Fibroblast of mammary gland (primary cell): Measurements from ENCODE around the gene SIGLEC8.
"Not testable (repeated sequence)": the region's sequence is repeated elsewhere in the genome, so short reads cannot be mapped to it uniquely, and the experiment has no call there.

Experiments
- DNase-seq: peaks from one replicate; pipeline ENCODE4 v3.0.0-alpha.2; 2010; ENCODE audit warnings: low read depth
- H3K4me3 ChIP-seq: 2 replicates; pipeline ENCODE4 v1.5.1; 2011; ENCODE audit warnings: low read depth, mild to moderate bottlenecking, low read length, moderate library complexity; ENCODE audit not compliant: control insufficient read depth
- TF ChIP-seq, protein P1 (sequence below): conservative IDR thresholded peaks from 2 replicates; pipeline ENCODE4 v1.5.1; 2011; ENCODE audit warnings: low read depth, low read length, inconsistent platforms; ENCODE audit not compliant: control insufficient read depth, insufficient read depth

SIGLEC8 gene

DNA sequence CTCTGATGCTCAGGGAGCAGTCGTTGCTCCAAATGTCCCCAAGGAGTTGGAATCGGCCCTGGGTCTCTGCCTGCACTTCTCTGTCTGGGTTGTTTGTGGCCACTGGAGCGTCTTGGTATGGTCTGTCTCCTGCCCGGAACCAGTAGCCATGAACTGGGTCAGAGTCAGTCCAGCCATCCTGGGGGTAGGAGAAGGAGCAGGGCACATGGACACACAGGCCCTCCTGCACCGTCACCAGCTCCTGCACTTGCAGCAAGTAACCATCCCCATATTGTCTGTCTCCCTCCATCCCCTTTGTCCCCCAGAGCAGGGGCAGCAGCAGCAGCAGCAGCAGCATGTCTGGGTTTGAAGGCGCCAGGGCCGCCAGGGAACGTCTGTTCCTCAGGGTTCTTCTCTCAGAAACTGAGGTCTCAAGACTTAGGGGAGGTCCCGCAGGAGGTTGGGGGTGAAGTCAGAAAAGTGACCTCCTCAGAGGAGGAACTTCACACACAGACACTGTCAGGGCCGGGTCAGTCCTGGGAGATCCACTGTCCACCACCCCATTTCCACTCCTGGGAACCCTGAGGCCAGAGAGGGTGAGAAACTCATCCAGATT is at the start of gene SIGLEC8:
TSS of gene SIGLEC8 (minus strand) at position 404 of the 595 bp plus-strand sequence. CDS start at position 337, 67 bp downstream.
- H3K4me3 ChIP-seq, result no peak within 1 kb of the TSS
- no peak for DNase-seq
- TF ChIP-seq, protein P1, sequence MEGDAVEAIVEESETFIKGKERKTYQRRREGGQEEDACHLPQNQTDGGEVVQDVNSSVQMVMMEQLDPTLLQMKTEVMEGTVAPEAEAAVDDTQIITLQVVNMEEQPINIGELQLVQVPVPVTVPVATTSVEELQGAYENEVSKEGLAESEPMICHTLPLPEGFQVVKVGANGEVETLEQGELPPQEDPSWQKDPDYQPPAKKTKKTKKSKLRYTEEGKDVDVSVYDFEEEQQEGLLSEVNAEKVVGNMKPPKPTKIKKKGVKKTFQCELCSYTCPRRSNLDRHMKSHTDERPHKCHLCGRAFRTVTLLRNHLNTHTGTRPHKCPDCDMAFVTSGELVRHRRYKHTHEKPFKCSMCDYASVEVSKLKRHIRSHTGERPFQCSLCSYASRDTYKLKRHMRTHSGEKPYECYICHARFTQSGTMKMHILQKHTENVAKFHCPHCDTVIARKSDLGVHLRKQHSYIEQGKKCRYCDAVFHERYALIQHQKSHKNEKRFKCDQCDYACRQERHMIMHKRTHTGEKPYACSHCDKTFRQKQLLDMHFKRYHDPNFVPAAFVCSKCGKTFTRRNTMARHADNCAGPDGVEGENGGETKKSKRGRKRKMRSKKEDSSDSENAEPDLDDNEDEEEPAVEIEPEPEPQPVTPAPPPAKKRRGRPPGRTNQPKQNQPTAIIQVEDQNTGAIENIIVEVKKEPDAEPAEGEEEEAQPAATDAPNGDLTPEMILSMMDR, result no peak

DNA sequence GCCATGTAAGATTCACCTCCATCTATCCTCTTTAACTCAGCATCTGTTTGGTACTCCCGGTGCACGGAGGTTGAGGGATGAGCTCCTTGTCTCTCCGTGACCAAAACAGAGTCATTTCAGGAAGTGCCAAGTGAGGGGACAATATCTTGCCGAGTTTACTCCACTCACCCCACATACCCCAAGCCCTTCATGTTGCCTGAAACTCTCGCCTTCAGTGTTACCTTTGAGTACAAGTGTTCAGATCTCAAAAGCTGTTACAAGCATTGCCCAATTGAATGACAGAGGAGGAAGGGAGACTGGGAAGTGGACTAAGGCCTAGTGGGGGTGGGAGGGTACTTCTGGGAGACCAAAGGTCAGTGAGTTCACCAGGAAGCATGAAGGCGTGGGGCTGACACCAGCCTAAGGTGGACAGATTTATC is 49.4 kb upstream of the SIGLEC8 start:
- no peak for DNase-seq
- TF ChIP-seq, protein P1, result no peak

DNA sequence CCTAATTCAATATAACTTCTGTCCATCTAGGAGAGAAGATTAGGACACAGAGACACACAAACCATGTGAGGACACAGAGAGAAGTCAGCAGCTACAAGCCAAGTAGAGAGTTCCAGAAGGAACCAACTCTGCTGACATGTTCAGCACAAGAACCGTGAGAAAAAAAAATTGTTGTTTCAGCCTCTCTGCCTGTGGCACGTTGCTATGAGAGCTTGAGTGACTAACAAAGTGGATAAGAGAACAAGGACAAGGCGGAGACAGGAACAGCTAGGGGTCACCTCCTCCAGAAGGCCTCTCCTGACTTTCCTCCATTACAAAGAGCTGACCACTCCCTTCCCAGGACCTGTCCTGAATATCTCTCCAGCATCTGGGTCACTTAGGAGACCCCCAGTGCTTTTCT is 48.9 kb upstream of the SIGLEC8 start:
- DNase-seq, result no peak
- no peak overlapping the region for H3K4me3 ChIP-seq
- TF ChIP-seq, protein P1, result no peak

More for the DNA sequence above, 49.4 kb upstream of the SIGLEC8 start:
- H3K4me3 ChIP-seq, result no peak overlapping the region

DNA sequence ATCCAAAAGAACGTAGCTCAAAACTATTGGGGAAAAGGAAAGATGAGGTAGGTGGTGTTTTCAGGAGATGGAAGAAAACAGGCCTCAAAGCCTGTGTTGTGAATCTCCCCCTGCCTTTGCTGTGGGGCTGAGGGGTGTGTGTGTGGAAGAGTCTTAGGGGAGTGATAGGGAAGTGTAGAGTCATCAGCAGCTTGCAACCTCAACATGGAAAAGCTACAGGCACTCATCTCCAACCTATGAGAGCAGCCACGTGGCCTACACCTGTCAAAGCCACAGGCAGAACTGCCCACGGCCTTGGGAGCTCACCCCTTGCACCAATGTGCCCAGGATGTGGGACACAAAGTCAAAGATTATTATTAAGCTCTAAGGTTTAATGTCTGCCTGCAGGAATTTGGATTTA is 47.6 kb upstream of the SIGLEC8 start:
- no peak for DNase-seq
- H3K4me3 ChIP-seq, result no peak overlapping the region
- TF ChIP-seq, protein P1, result no peak

DNA sequence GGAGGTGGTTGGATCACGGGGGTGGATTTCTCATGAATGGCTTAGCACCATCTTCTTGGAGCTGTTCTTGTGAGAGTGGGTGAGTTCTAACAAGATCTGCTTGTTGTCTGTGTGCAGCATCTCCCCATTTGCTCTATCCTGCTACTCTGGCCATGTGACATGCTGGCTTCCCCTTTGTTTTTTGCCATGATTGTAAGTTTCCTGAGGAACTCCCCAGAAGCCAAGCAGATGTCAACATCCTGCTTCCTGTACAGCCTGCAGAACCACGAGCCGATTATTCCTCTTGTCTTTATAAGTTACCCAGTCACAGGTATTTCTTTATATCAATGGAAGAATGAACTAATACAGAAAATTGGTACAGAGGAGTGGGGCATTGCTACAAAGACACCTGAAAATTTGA is 45.6 kb upstream of the SIGLEC8 start:
- TF ChIP-seq, protein P1, result no peak
- DNase-seq, result no peak
- no peak overlapping the region for H3K4me3 ChIP-seq

DNA sequence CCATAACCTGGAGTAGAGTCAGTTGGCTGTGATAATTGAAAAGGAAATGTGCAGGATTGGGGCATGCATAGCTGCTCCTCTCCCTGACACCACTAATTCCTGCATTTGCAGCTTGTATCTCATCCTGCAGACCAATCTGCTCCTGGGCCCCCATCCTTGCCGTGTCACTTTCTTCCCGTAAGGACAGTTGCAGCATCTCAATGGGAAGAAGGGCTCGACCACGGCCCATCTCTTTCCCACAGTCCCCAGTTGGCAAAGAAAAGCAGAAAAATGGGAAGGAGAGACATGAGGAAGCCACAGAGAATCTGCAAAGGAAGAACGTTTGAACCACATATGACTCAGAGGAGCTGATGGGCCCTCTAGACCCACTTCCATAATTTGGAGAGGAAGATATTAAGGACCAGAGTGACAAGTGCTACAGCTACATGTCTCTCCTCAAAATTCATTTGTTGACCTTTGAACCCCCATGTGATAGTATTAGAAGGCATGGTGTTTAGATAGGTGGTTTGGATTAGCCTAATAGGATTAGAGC is 45.1 kb upstream of the SIGLEC8 start:
- DNase-seq, result no peak
- TF ChIP-seq, protein P1, result no peak
- H3K4me3 ChIP-seq, result no peak overlapping the region

DNA sequence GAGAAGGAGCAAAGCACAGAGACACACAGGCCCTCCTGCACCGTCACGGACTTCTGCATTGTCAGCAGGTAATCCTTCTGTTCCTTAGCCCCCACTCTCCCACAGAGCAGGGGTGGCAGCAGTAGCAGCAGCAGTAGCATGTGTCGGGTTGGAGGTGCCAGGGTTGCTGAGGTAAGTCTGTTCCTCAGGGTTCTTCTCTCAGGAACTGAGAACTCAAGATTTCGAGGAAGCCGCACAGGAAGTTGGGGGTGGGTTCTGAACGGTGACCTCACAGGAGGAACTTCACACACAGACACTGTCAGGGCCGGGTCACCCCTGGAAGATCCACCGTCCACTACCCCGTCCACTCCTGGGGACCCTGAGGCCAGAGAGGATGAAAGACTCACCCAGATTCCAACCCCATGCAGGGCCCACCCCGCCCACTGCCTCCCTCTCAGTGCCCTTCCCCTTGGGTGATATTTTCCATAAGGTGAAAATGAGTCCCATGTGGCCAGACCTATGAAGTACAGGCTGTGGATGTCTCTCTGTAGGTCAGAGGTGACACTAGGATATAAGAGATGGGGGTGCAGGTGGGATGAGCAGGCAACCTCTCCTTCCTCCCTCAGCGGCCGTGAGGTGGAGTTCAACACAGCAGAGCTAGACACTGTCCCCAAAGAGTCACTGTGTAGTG is 43.5 kb upstream of the SIGLEC8 start, which contains the start of gene SIGLEC12:
TSS of gene SIGLEC12 (minus strand) at position 207 of the 670 bp plus-strand sequence. CDS start at position 140, 67 bp downstream.
- no peak for DNase-seq
- TF ChIP-seq, protein P1, result no peak

DNA sequence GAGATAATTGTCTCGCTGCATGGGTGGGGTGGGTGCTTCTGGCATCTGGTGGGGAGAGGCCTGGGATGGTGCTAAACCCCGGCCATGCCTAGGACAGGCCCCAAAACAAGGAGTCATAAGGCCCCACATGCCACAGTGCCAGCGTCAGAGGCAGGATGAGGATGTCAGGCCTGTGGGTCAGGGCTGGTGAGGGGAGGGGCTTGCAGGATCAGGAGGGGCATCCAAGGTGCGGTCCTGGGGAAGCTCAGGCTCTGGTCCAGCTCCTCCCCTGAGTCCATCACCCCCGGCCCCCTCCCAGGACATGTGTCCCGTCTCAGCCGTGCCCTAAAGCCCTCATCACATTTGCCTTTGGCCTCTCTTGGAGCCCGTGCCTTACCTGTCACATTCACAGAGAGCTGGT is 42.7 kb upstream of the SIGLEC8 start:
- H3K4me3 ChIP-seq, DNase-seq: not testable (repeated sequence)

More for the DNA sequence above, 43.5 kb upstream of the SIGLEC8 start, which contains the start of gene SIGLEC12:
- H3K4me3 ChIP-seq, result no peak within 1 kb of the TSS
